ENCODE measurements around the gene DCHS1. TPM values are rescaled to one million over a fixed set of nuclear protein-coding genes. Genes with fewer than 3 reads are reported as not detected.

Gene DCHS1
- total RNA-seq, 1 donor, result 3.8 TPM

GRCh38 chr11:6658647-6659046, 3.0 kb upstream of the DCHS1 start:
- H3K27me3 ChIP-seq (ENCODE audit: insufficient read depth, low read length), result peaks cover 22% of the 10 kb centered on the region
- peaks cover 6% of the 10 kb centered on the region for H3K4me1 ChIP-seq (ENCODE audit: insufficient read depth, low read length)
- H3K9me3 ChIP-seq (ENCODE audit: low read depth, low read length), result no peaks in the 10 kb centered on the region
- no peak overlapping the region for H3K4me3 ChIP-seq (ENCODE audit: low read length)

GRCh38 chr11:6657346-6657745, 1.7 kb upstream of the DCHS1 start:
- Histone ChIP-seq H3K4me3 (ENCODE audit: low read length) (no peak overlapping the region), H3K27me3 (ENCODE audit: insufficient read depth, low read length) (peaks cover 22% of the 10 kb centered on the region), H3K9me3 (ENCODE audit: low read depth, low read length) (no peaks in the 10 kb centered on the region), H3K4me1 (ENCODE audit: insufficient read depth, low read length) (peaks cover 6% of the 10 kb centered on the region)

DNA sequence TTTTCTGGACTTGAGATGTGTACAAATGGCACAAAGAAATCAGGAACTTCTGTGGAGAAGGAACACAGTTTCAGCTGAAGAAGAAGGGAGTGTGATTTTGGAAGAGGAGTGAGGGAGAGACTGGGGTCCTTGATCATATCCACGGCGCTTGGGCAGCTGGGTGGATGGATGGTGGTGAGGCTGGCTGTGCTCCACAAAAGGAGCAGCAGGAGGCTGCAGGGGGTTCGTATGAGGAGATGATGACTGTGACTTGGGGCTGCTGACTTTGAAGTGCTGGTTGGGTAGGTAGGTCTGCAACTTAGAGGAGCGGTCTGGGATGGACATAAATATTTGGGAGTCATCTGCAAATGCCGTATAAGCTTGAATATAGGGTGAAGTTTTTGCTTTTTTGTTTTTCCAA, 1.3 kb upstream of the DCHS1 start:
- H3K4me1 ChIP-seq (ENCODE audit: insufficient read depth, low read length), result peaks cover 6% of the 10 kb centered on the region
- H3K9me3 ChIP-seq (ENCODE audit: low read depth, low read length), result no peaks in the 10 kb centered on the region
- no peak overlapping the region for H3K4me3 ChIP-seq (ENCODE audit: low read length)
- H3K27me3 ChIP-seq (ENCODE audit: insufficient read depth, low read length), result peaks cover 22% of the 10 kb centered on the region

- Histone ChIP-seq H3K9me3 (ENCODE audit: low read depth, low read length) (no peaks in the 10 kb centered on the region), H3K4me1 (ENCODE audit: insufficient read depth, low read length) (peaks cover 6% of the 10 kb centered on the region), H3K4me3 (ENCODE audit: low read length) (no peak overlapping the region), H3K27me3 (ENCODE audit: insufficient read depth, low read length) (peaks cover 22% of the 10 kb centered on the region)
These were observed 941 bp upstream of the DCHS1 start for GRCh38 chr11:6656584-6656915.

- H3K9me3 ChIP-seq (ENCODE audit: low read depth, low read length), result no peaks in the 10 kb centered on the region
- H3K27me3 ChIP-seq (ENCODE audit: insufficient read depth, low read length), result peaks cover 22% of the 10 kb centered on the region
- peaks cover 6% of the 10 kb centered on the region for H3K4me1 ChIP-seq (ENCODE audit: insufficient read depth, low read length)
- no peak overlapping the region for H3K4me3 ChIP-seq (ENCODE audit: low read length)
These were observed 404 bp downstream of the DCHS1 start for GRCh38 chr11:6655020-6655789.

- Histone ChIP-seq H3K9me3 (ENCODE audit: low read depth, low read length) (no peaks in the 10 kb centered on the region), H3K27me3 (ENCODE audit: insufficient read depth, low read length) (peaks cover 22% of the 10 kb centered on the region), H3K4me1 (ENCODE audit: insufficient read depth, low read length) (peaks cover 6% of the 10 kb centered on the region), H3K4me3 (ENCODE audit: low read length) (no peak overlapping the region)
These were observed 1.2 kb downstream of the DCHS1 start for GRCh38 chr11:6654281-6655019.

DNA sequence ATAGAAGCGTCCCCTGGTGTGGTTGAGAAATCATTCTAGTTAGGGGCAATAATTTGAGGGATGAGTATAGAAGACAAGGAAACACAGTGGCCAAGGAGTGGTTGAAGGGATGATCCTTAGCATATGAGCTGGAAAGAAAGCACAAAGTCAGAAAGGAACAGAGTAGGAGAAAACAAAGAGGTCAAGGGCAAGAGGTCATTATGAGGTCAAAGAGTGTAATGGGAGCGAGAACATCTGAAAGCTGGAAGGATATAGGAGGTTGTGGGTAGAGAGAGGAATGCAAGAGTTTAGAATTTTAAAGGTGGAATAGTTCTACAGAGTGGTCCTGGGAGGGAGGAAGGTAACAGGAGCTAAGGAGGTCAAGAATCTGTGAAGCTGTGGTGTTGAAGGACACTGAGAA, 2.0 kb downstream of the DCHS1 start:
- Histone ChIP-seq H3K4me3 (ENCODE audit: low read length) (no peak overlapping the region), H3K27me3 (ENCODE audit: insufficient read depth, low read length) (peaks cover 22% of the 10 kb centered on the region), H3K4me1 (ENCODE audit: insufficient read depth, low read length) (peaks cover 10% of the 10 kb centered on the region), H3K9me3 (ENCODE audit: low read depth, low read length) (no peaks in the 10 kb centered on the region)

- Histone ChIP-seq H3K27me3 (ENCODE audit: insufficient read depth, low read length) (peaks cover 22% of the 10 kb centered on the region), H3K4me1 (ENCODE audit: insufficient read depth, low read length) (peaks cover 16% of the 10 kb centered on the region), H3K9me3 (ENCODE audit: low read depth, low read length) (no peaks in the 10 kb centered on the region), H3K4me3 (ENCODE audit: low read length) (no peak overlapping the region)
These were observed 2.5 kb downstream of the DCHS1 start for GRCh38 chr11:6653097-6653496.

DNA sequence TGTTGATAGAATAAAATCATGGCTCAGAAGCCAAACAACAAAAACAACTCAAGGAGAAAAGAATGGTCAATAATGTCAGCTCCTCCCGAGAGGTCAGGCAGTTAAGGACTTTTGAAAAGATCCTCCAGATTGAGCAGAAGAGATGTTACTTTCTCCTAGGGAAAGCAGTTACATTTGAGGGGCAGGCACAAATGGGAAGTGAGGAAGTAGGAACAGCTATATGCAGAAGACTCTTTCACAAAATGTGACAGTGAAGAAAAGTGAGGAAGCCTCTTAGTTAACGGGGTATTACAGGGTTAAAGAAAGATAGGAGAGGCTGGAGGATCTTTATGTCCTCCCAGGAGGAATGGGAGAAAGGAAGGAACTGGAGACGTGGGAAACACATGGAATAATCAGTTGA, 3.4 kb downstream of the DCHS1 start:
- peaks cover 22% of the 10 kb centered on the region for H3K27me3 ChIP-seq (ENCODE audit: insufficient read depth, low read length)
- peaks cover 25% of the 10 kb centered on the region for H3K4me1 ChIP-seq (ENCODE audit: insufficient read depth, low read length)

GRCh38 chr11:6650980-6651379, 4.6 kb downstream of the DCHS1 start:
- H3K4me1 ChIP-seq (ENCODE audit: insufficient read depth, low read length), result peaks cover 37% of the 10 kb centered on the region
- H3K9me3 ChIP-seq (ENCODE audit: low read depth, low read length), result no peaks in the 10 kb centered on the region
- H3K27me3 ChIP-seq (ENCODE audit: insufficient read depth, low read length), result peaks cover 11% of the 10 kb centered on the region
- H3K4me3 ChIP-seq (ENCODE audit: low read length), result no peak overlapping the region

More for the DNA sequence above, 3.4 kb downstream of the DCHS1 start:
- no peaks in the 10 kb centered on the region for H3K9me3 ChIP-seq (ENCODE audit: low read depth, low read length)
- no peak overlapping the region for H3K4me3 ChIP-seq (ENCODE audit: low read length)

DNA sequence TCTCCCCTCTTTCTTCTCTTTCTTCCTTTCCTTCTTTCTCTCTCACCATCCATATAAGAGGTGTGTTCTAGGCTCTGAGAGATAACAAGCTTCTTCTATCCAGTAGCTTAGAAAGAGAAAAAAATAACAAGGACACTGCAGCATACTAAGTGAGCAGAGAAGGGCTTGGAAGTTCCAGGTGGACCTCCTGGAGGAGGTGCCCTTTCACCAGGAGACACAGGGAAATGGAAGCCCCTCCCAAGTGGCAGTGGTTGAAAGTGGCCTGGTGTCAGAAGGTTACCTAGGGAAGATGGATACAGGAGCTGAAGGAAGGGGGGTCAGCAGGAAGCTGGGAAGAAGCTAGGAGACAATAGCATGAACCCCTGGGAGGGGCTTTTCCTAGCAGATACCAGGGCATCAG, 5.5 kb downstream of the DCHS1 start:
- Histone ChIP-seq H3K4me3 (ENCODE audit: low read length) (no peak overlapping the region), H3K4me1 (ENCODE audit: insufficient read depth, low read length) (peaks cover 45% of the 10 kb centered on the region), H3K9me3 (ENCODE audit: low read depth, low read length) (no peaks in the 10 kb centered on the region), H3K27me3 (ENCODE audit: insufficient read depth, low read length) (peaks cover 11% of the 10 kb centered on the region)

- Histone ChIP-seq H3K4me3 (ENCODE audit: low read length) (no peak overlapping the region), H3K27me3 (ENCODE audit: insufficient read depth, low read length) (no peaks in the 10 kb centered on the region), H3K9me3 (ENCODE audit: low read depth, low read length) (no peaks in the 10 kb centered on the region), H3K4me1 (ENCODE audit: insufficient read depth, low read length) (peaks cover 41% of the 10 kb centered on the region)
These were observed 7.1 kb downstream of the DCHS1 start for GRCh38 chr11:6648501-6648900.

DNA sequence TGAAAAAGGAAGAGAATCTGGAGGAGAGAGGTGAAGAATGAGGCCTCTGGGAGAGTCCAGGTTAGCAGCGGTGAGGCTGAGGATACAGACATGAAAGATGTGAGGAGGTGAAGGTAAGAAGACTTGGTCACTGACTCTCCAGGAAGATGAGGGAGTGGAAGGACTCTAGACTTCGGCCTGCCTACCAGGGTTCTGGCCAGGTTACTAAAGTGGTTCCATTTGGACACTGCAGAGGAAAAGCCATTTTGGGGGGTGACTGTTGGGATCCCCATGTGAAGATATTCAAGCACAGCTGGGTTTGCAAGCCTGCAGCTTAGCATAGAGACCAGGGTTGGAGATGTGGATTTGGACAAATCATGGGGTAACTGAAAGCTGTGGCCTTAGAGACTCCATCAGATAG, 7.8 kb downstream of the DCHS1 start:
- H3K4me3 ChIP-seq (ENCODE audit: low read length), result no peak overlapping the region

DNA sequence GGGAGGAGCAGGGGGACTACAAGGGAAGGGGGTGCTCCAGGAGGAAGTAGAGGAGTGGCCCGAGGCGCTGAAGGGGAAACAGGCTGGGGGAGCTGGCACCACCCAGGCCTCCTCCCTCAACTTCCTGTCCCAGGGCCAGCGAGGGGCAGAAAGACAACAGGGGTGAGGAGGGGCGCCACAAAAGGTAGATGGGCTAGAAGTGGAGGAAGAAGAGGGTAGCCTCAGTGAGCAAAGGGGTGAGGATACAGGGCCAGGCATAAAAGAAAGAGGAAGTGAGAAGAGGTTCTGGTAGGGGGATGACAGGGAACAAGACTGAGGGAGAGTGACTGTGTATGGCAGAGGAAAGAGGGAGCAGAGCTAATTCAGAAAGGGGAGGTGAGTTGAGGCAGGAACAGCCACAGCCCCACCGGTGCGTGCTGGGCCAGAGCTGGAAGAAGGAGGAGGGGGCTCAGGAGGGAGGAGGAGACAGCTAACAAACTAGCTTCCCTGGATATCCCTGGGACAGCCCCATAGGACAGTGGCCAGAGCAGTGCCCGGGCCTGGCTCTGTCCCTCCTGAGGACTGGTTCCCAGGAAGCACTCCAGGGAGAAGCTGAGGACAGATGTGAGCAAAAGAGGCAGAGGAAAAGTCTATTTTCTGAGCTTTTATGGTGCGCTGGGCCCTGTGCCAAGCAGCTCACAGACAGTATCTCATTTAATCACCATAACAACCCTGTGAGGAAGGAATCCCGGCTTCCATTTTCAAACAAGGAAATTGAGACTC, 8.5 kb downstream of the DCHS1 start:
- Histone ChIP-seq H3K4me3 (ENCODE audit: low read length) (no peak overlapping the region), H3K4me1 (ENCODE audit: insufficient read depth, low read length) (peaks cover 41% of the 10 kb centered on the region), H3K27me3 (ENCODE audit: insufficient read depth, low read length) (no peaks in the 10 kb centered on the region), H3K9me3 (ENCODE audit: low read depth, low read length) (no peaks in the 10 kb centered on the region)

More for the DNA sequence above, 7.8 kb downstream of the DCHS1 start:
- Histone ChIP-seq H3K27me3 (ENCODE audit: insufficient read depth, low read length) (no peaks in the 10 kb centered on the region), H3K9me3 (ENCODE audit: low read depth, low read length) (no peaks in the 10 kb centered on the region), H3K4me1 (ENCODE audit: insufficient read depth, low read length) (peaks cover 41% of the 10 kb centered on the region)

GRCh38 chr11:6646576-6646917, 9.1 kb downstream of the DCHS1 start:
- no peaks in the 10 kb centered on the region for H3K27me3 ChIP-seq (ENCODE audit: insufficient read depth, low read length)
- no peak overlapping the region for H3K4me3 ChIP-seq (ENCODE audit: low read length)
- H3K4me1 ChIP-seq (ENCODE audit: insufficient read depth, low read length), result peaks cover 41% of the 10 kb centered on the region
- H3K9me3 ChIP-seq (ENCODE audit: low read depth, low read length), result no peaks in the 10 kb centered on the region

Measured in mononuclear cell (primary cell).